ENCODE results near the gene PARD3.

GRCh38 chr10:34723750-34724149, 91.3 kb downstream of the PARD3 start:
- peak; percentile 43 for TF ChIP-seq CTCF (IDR thresholded peaks at IDR 0.05)
- no peak for TF ChIP-seq EZH2phosphoT487 (IDR thresholded peaks at IDR 0.05)

All from neural progenitor cell (in vitro differentiated cells).